ENCODE measurements around the gene EYA4. TPM values are rescaled to one million over a fixed set of nuclear protein-coding genes. Genes with fewer than 3 reads are reported as not detected.

EYA4 gene
- total RNA-seq, 2 experiments from 2014 or later: not detected

DNA sequence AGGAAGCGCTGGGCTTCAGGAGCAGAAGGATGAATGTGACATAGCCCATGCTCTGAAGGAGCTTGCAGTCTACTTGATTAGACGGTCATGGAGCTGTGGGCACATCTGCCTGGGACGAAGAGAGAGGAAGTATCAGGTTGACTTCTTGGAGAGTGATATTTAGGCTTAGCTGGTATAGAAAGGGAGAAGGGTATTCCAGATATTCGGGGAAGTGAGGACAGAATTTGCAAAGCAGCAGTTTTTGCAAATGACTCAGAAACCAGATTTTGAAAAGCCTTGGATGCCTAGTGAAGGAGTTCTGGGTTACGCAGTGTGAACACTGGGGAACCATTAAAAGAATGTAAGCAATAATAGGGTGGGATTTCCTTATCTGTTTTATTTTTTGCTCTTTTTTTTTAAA, 60.7 kb downstream of the EYA4 start:
- Mint-ChIP-seq H3K36me3 (ENCODE audit: low read depth) (no peaks in the 10 kb centered on the region), H3K4me3 (no peak overlapping the region), H3K27ac (no peak overlapping the region), H3K4me1 (ENCODE audit: low read depth) (no peaks in the 10 kb centered on the region), H3K27me3 (ENCODE audit: low read depth) (no peaks in the 10 kb centered on the region), H3K9me3 (ENCODE audit: insufficient read depth) (no peaks in the 10 kb centered on the region)
- DNase-seq (no peak), ATAC-seq (no peak)
- ChIA-PET POLR2A (no interaction called here), CTCF (no interaction called here)

DNA sequence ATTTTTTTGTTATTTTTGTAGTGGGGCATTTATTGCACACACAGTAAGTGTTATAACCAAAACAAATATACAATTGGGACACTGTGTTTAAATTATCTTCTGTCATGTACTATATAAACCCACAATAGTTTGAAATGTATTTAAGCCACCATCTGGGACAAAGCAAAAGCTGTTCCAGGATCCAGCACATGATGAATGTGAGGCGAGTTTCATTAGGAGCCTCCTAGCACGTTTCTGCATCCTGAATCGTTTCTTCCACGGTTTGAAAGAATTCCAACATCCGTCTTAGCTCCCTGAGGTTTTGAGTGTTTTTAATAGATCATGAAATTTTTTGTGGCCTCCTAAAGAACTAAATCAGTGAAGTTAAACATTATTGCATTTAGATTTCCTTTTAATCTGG, 65.8 kb downstream of the EYA4 start:
- Mint-ChIP-seq H3K36me3 (ENCODE audit: low read depth) (no peaks in the 10 kb centered on the region), H3K27me3 (ENCODE audit: low read depth) (no peaks in the 10 kb centered on the region), H3K9me3 (ENCODE audit: insufficient read depth) (no peaks in the 10 kb centered on the region), H3K4me3 (no peak overlapping the region), H3K4me1 (ENCODE audit: low read depth) (no peaks in the 10 kb centered on the region), H3K27ac (no peak overlapping the region)
- ChIA-PET POLR2A (no interaction called here), CTCF (no interaction called here)
- ATAC-seq (no peak), DNase-seq (no peak)

DNA sequence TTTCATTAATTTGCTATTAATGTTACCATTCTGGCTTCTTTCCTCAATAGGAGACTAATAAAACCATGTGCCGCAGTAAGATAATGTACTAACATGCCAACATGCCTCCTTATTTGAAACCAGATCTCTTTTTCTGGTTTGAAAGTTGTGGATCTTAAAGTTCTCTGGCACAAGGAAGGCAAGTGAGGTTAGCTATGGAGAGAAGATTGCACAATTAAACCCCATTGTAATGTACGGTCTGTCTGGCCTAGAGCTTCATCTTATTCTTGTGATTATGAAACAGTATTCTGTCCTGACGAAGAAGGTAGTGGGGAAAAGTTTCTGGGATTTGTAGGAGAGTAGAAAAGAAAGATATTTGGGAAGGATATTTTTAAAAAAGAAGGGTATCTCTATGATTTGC, 68.4 kb downstream of the EYA4 start:
- no peaks in the 10 kb centered on the region for H3K9me3 Mint-ChIP-seq (ENCODE audit: insufficient read depth)
- H3K36me3 Mint-ChIP-seq (ENCODE audit: low read depth): no peaks in the 10 kb centered on the region
- no peak for ATAC-seq
- ChIA-PET POLR2A (no interaction called here), CTCF (no interaction called here)
- H3K4me3 Mint-ChIP-seq: no peak overlapping the region
- no peak overlapping the region for H3K27ac Mint-ChIP-seq
- no peaks in the 10 kb centered on the region for H3K27me3 Mint-ChIP-seq (ENCODE audit: low read depth)
- H3K4me1 Mint-ChIP-seq (ENCODE audit: low read depth): no peaks in the 10 kb centered on the region
- no peak for DNase-seq

DNA sequence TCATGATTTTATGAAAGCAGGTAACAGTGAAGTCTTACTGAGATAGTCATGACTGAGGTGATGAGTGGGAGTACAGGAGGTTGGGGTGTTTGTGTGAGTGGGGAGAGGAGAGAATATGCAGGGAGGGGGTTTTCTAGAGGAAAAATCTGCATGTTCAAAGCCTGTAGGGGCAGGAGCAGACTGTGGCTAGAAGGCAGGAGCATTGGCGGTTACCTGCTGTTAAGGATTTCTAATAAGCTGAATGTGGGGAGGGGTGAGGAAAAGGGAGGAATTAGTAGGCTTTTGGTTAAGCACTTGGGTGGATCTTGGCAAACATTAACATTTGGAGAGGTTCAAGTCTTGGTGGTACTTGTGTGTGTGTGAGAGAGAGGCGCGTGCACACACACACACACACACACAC, 70.8 kb downstream of the EYA4 start:
- H3K4me3 Mint-ChIP-seq: no peak overlapping the region

DNA sequence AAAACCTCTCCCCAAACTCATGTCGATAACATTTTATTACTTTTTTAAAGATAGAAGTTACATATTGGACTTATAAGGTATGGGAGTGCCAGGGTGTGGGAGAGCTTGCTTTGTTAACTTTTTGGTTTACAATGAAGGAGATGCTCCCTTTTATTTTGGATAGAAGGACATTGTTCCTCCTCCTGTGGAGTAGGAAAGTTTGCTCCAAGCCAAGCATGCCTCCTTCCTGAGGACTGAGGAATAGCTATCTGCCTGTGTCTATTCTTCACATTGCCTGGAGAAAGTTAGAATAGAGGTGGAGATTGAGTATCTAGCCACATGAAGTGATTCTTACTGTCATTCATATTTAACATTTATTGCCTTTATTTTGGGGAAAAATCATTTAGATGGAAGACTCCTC, 71.9 kb downstream of the EYA4 start:
- no peaks in the 10 kb centered on the region for H3K27me3 Mint-ChIP-seq (ENCODE audit: low read depth)
- H3K27ac Mint-ChIP-seq: no peak overlapping the region
- no peaks in the 10 kb centered on the region for H3K36me3 Mint-ChIP-seq (ENCODE audit: low read depth)
- H3K4me1 Mint-ChIP-seq (ENCODE audit: low read depth): no peaks in the 10 kb centered on the region
- ChIA-PET CTCF (no interaction called here), POLR2A (no interaction called here)
- no peaks in the 10 kb centered on the region for H3K9me3 Mint-ChIP-seq (ENCODE audit: insufficient read depth)
- no peak for DNase-seq
- H3K4me3 Mint-ChIP-seq: no peak overlapping the region
- ATAC-seq: no peak

More for the DNA sequence above, 70.8 kb downstream of the EYA4 start:
- ChIA-PET CTCF (no interaction called here), POLR2A (no interaction called here)
- Mint-ChIP-seq H3K36me3 (ENCODE audit: low read depth) (no peaks in the 10 kb centered on the region), H3K27ac (no peak overlapping the region), H3K27me3 (ENCODE audit: low read depth) (no peaks in the 10 kb centered on the region), H3K9me3 (ENCODE audit: insufficient read depth) (no peaks in the 10 kb centered on the region), H3K4me1 (ENCODE audit: low read depth) (no peaks in the 10 kb centered on the region)
- ATAC-seq (no peak), DNase-seq (no peak)

DNA sequence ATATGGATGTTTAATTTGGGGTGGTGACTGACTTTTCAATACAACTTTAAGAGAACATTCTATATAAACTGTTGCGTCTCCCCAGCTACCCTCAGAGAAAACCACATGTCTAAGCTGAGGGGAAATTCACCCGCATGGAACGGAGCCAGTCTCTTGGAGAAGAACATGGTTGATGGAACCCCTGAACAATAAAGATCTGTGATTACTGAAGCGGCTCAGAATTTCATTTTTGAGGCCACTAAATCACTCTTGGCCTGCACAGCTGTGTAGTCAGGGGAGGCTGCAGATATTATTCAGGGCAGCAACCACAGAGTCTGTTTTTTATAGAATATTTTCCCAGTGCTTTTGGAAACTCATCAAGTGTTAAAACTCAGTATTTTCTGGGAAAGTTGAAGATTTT, 73.8 kb downstream of the EYA4 start:
- DNase-seq (no peak), ATAC-seq (no peak)
- ChIA-PET CTCF (no interaction called here), POLR2A (no interaction called here)
- H3K4me3 Mint-ChIP-seq: no peak overlapping the region
- H3K9me3 Mint-ChIP-seq (ENCODE audit: insufficient read depth): no peaks in the 10 kb centered on the region
- H3K36me3 Mint-ChIP-seq (ENCODE audit: low read depth): no peaks in the 10 kb centered on the region
- H3K27ac Mint-ChIP-seq: no peak overlapping the region
- H3K27me3 Mint-ChIP-seq (ENCODE audit: low read depth): no peaks in the 10 kb centered on the region
- H3K4me1 Mint-ChIP-seq (ENCODE audit: low read depth): no peaks in the 10 kb centered on the region

DNA sequence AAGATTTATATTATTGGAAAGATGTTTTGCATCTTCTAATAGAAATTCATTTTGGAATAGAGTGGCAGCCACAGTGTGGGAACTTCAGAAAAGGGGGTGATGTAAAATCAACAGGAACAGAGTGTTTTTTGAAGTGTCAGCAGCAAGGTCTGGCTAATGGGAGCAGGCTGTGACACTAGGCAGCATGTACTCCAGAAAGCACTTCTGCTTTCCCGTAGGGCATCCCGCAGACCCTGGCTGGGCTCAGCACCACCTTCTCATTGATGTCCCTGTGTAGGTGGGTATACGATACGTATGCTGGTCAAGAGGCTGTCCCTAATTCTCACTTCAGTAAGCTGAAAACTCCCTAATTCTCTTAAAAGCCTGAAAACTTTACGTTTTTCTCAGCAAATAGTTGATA, 74.7 kb downstream of the EYA4 start:
- CTCF ChIA-PET: no interaction called here
- no peak for ATAC-seq
- DNase-seq: no peak
- Mint-ChIP-seq H3K27ac (no peak overlapping the region), H3K27me3 (ENCODE audit: low read depth) (no peaks in the 10 kb centered on the region), H3K9me3 (ENCODE audit: insufficient read depth) (no peaks in the 10 kb centered on the region), H3K4me1 (ENCODE audit: low read depth) (no peaks in the 10 kb centered on the region), H3K4me3 (no peak overlapping the region), H3K36me3 (ENCODE audit: low read depth) (no peaks in the 10 kb centered on the region)
- POLR2A ChIA-PET: no interaction called here

DNA sequence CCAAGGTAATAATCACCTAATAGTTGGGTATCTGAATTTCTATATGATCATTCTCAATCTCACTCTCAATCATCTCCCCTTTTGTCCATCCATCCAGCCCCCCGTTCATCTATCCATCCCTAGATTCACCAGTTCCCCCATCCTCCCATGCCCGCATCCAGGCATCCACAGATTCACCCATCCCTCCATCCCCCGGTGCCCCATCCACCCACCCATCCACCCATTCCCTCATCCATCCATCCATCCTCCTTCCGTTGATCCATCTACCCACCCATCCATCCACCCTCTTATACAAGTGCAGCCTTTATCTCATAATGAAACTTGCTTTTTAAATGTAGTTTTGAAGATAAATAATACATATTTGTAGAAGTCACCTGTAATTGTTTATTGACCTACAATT, 76.5 kb downstream of the EYA4 start:
- Mint-ChIP-seq H3K4me1 (ENCODE audit: low read depth) (no peaks in the 10 kb centered on the region), H3K9me3 (ENCODE audit: insufficient read depth) (no peaks in the 10 kb centered on the region), H3K27ac (no peak overlapping the region), H3K36me3 (ENCODE audit: low read depth) (no peaks in the 10 kb centered on the region), H3K4me3 (no peak overlapping the region), H3K27me3 (ENCODE audit: low read depth) (no peaks in the 10 kb centered on the region)
- ATAC-seq (no peak), DNase-seq (no peak)
- POLR2A ChIA-PET: no interaction called here
- CTCF ChIA-PET: no interaction called here

DNA sequence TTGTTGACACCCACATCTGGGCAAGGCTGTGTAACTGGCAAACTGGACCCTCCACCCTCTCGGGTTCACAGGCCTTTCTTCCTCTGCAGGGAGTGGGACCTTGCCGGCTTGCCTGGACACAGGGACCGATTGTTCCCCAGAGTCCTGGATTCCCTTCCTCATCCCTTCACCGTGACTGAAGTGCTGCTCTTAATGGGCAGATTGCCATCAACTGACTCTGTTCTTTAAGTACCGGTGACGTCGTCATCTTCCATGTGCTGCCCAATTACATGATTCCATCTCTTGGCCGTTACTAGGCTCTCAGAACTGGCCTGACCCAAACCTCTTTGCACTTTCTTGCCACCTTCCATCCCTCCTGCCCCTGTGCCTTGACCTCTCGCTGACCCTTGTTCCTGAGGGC, 85.4 kb downstream of the EYA4 start:
- no peak for DNase-seq
- H3K4me1 Mint-ChIP-seq (ENCODE audit: low read depth): no peaks in the 10 kb centered on the region
- ChIA-PET CTCF (no interaction called here), POLR2A (no interaction called here)
- H3K36me3 Mint-ChIP-seq (ENCODE audit: low read depth): no peaks in the 10 kb centered on the region
- H3K9me3 Mint-ChIP-seq (ENCODE audit: insufficient read depth): no peaks in the 10 kb centered on the region
- no peak overlapping the region for H3K4me3 Mint-ChIP-seq
- ATAC-seq: no peak
- H3K27ac Mint-ChIP-seq: no peak overlapping the region
- H3K27me3 Mint-ChIP-seq (ENCODE audit: low read depth): no peaks in the 10 kb centered on the region

DNA sequence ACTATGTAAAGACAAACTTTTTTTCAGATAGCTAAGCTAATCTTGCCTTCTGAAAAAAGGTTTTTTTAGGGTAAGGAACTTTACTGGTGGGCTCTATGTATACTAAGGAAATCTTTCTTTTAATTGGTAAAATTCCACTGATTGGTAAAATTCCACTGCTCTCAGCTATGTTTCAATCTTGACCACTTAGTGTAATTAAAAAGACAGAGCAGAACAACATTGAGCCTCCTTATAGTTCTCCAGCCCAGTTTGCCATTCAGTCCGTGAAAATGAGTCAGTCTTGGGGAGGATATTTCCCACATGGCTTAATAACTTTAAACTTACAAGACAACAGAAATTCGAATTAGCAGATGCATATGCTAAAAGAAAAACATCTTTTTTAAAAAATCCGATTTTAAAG, 92.7 kb downstream of the EYA4 start:
- Mint-ChIP-seq H3K4me1 (ENCODE audit: low read depth) (no peaks in the 10 kb centered on the region), H3K9me3 (ENCODE audit: insufficient read depth) (no peaks in the 10 kb centered on the region), H3K27me3 (ENCODE audit: low read depth) (no peaks in the 10 kb centered on the region), H3K36me3 (ENCODE audit: low read depth) (no peaks in the 10 kb centered on the region), H3K4me3 (no peak overlapping the region), H3K27ac (no peak overlapping the region)
- ChIA-PET POLR2A (no interaction called here), CTCF (no interaction called here)
- ATAC-seq: no peak
- DNase-seq: no peak

DNA sequence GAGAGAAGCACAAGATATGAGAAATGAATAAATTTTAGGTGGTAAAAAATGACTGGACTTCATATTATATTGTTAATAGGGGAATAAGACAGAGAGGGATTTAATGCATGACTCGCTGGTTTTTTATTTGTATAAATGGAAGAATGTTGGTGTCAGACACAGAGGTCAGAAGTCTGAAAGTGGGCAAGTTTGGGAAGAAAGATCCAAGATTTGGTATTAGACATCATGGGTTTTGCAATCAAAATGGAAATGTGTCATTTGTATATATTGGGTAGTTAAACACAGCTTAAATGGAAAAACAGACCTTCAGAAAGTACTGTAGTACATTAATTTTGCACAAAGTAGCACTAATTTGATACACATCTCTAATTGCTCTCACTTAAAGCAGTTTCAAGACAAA, 96.2 kb downstream of the EYA4 start:
- Mint-ChIP-seq H3K27ac (no peak overlapping the region), H3K4me1 (ENCODE audit: low read depth) (no peaks in the 10 kb centered on the region), H3K36me3 (ENCODE audit: low read depth) (no peaks in the 10 kb centered on the region), H3K4me3 (no peak overlapping the region), H3K9me3 (ENCODE audit: insufficient read depth) (no peaks in the 10 kb centered on the region), H3K27me3 (ENCODE audit: low read depth) (no peaks in the 10 kb centered on the region)
- ATAC-seq: no peak
- DNase-seq: no peak
- POLR2A ChIA-PET: no interaction called here
- CTCF ChIA-PET: no interaction called here

DNA sequence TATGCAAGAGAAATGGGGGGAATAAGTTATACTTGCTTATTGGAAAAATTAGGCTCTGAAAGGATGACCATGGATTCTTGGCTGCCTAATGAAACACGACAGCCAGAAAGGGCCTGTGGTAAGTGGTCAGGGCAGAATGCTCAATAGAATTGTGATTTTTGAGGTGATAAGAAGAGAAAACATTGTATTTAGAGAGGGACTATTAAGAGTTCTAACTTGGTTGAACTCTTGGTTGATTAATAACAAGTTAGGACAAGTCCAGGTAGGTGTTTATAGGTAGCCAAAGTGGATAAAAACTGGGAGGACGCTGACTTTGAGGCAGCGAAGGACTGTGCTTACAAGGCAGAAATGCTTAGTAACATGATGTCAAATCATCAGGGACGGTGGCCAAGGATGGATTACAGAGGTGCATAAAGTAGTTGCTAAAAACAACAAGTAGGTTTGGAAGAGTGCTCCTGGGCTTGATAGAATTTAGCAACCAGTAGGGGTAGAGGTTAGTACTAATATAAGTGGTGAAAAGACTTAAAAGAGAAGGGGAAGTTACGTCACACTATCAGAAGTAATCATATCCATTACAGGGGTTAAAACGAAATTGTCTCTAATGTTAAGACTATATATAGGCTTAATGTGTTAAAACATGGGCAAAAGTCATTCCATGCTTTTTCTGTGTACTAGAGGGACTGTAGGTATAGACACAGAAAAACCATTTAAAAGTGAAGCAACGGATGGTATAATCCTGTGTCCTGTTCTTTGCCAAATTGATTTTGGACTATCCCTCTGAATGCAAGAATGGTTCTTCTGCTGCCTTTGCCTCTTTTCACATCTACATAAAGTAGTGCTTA, 98.6 kb downstream of the EYA4 start:
- H3K9me3 Mint-ChIP-seq (ENCODE audit: insufficient read depth): no peaks in the 10 kb centered on the region
- ATAC-seq (no peak), DNase-seq (no peak)
- H3K27me3 Mint-ChIP-seq (ENCODE audit: low read depth): no peaks in the 10 kb centered on the region
- H3K4me3 Mint-ChIP-seq: no peak overlapping the region
- CTCF ChIA-PET: no interaction called here
- no peaks in the 10 kb centered on the region for H3K4me1 Mint-ChIP-seq (ENCODE audit: low read depth)
- no peak overlapping the region for H3K27ac Mint-ChIP-seq
- H3K36me3 Mint-ChIP-seq (ENCODE audit: low read depth): no peaks in the 10 kb centered on the region
- POLR2A ChIA-PET: no interaction called here

DNA sequence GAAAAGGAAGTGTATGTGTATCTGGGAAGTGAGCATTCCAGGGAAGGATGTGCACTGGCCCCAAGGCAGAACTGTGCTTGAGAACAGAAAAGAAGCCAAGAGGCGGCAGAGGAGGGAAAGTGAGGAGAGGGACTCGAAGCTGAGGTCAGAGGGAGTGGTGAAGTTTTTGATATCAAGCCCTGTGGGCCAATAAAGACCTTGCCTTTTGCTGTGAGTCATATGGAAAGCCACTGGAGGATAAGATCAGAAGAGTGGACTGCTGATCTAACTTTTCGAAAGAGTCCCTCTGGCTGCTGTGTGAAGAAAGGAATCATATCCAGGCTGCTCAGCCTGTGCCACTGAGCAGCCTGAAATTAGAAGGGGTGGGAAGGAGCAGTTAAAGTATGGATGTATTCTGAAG, 99.4 kb downstream of the EYA4 start:
- H3K4me1 Mint-ChIP-seq (ENCODE audit: low read depth): no peaks in the 10 kb centered on the region
- DNase-seq (no peak), ATAC-seq (no peak)
- POLR2A ChIA-PET: no interaction called here
- no peaks in the 10 kb centered on the region for H3K27me3 Mint-ChIP-seq (ENCODE audit: low read depth)
- H3K27ac Mint-ChIP-seq: no peak overlapping the region
- H3K4me3 Mint-ChIP-seq: no peak overlapping the region
- CTCF ChIA-PET: no interaction called here
- no peaks in the 10 kb centered on the region for H3K9me3 Mint-ChIP-seq (ENCODE audit: insufficient read depth)
- H3K36me3 Mint-ChIP-seq (ENCODE audit: low read depth): no peaks in the 10 kb centered on the region

Measured in activated CD8-positive, alpha-beta T cell treated with anti-CD3 and anti-CD28 coated beads, Interleukin-2, amount 10 ng/mL, durations not matched to agents 7 days and 5 days (primary cell).